ENCODE results near the gene TGFBR3.

The TGFBR3 gene

DNA sequence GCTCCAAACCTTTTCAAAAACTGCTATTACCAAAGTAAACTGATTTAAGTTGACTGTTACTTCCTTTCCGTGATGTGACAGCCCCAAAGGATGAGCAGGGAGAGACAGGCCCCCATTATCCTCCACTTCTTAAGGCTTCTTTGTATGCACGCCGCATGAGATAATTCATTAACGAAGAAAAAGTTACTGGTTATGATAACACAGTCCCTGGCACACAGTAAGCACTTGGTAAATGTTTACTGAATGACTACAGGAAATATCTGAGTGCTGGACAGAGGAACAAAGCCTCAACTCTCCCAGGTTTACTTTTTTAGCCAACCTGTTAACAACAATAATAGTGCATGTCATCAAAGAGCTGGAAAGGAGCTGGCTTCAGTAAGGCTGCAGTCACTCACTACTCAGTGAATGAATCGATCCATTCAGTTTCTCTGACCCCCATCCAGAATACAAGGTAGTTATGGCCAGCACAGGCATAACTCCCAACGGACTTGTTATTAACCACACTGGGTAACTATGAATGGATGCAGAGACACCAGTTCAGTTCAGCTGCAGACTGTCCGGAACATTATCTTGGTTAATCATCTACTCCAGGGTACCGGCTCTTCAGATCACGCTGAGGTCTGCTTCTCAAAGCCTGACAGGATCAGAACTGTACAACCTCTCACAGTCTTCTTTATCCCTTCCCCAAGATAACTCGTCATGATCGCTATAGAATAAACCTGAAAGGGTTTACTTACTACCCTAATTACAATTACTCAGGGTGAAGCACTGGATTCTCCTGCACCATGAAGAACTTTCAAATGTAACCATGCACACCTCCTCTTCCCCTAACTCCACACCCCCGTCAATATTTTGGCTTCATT lies 58.3 kb downstream of the TGFBR3 start:
- DNase-seq = no peak

DNA sequence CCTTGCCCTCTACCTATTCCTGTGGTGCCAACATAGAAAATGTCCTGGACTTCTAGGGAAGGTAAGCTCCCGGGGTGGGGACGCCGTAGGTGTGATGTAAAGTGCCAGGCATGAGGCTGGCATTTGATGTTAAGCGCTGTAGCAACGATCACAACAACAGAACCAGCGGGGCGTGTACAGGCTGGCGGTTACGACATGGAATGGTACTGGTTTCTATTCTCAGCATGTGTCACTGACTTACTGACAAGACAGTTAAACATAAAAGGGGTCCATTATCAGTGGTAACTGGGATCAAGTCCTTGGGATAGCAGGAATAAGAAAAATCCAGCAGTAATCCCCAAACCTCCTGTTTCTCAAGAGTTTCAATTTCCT lies 58.9 kb downstream of the TGFBR3 start:
- DNase-seq = no peak

DNA sequence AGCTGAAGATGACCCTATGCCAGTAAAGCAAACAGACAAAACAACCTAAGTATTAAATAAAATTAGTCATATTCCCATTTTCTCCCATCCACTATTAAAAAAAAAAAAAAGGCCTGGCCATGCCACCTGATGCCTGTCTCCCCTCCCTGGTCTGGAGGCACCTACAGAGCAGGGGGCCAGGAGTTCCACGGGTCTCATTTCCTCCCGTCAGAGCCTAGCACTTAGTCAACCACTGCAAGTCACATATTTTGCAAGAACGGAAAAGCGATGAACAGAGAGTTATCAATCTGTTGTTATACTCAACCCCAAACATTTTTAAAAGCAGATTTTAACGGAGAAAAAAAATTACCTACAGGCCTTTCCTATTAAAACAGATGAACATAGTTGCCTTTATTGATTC lies 59.3 kb downstream of the TGFBR3 start:
- no peak for DNase-seq

- no peak for DNase-seq
Measured at GRCh38 chr1:91826248-91826647, 59.7 kb downstream of the TGFBR3 start.

DNA sequence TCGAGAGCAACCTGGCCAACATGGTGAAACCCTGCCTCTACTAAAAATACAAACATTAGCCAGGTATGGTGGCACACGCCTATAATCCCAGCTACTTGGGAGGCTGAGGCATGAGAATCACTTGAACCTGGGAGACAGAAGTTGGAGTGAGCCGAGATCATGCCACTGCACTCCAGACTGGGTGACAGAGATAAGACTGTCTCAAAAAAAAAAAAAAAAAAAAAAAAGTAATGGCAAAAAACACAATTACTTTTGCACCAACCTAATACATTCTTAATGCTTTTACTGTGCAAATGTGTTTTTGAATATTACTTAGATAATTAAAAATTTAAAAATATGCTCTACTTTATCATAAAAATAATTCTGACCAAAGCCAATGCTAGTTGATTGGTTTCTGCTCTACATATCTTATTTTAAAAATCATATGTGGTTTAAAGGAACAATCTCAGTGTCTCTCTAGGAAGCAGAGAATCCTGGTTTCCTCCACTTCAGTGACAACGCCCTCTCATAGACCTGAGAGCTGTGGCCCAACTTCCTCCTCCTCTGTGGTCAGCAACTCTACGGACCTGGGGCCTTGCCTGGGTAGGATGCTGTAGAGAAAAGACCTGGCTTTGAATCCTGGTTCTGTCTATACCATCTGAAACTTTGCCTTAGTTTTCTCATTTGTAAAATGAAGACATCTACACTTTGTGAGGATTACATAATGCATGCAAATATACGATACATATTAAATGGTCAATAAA lies 64.7 kb downstream of the TGFBR3 start:
- no peak for DNase-seq

GRCh38 chr1:91819038-91819788 lies 66.7 kb downstream of the TGFBR3 start:
- DNase-seq = no peak

- no peak for DNase-seq
Measured at GRCh38 chr1:91818713-91818975, 67.3 kb downstream of the TGFBR3 start.

DNA sequence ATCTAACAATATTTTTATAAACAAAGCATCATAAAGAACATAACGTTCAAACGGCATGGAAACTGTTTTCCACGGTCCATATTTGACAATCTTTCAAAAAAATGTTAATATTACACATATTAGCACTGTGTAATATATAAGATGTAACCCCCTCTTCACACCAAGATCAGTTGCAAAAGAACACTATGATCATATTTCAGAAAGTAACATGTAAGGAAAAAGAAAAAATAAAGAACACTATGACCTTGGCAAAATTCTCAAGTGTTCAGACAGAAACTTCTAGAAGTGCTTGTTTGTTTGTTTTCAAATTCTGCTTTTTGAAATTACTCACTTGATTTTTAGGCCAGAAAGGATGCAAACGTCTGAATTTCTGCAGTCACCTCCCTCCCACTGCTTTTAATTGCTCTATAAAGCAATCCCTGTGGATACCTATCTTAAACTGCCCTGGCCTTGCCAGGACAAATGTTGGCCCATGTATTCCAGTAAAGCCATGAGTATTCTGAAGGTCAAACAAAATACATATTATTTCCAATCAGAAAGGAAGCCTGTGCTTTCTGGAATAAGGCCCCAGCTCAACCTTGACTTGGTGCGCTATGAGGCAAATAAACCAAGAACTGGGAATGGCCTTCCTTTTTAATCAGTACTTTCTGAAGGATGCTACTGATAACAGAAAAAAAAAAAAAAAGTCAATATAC lies 68.6 kb downstream of the TGFBR3 start:
- no peak for DNase-seq

DNA sequence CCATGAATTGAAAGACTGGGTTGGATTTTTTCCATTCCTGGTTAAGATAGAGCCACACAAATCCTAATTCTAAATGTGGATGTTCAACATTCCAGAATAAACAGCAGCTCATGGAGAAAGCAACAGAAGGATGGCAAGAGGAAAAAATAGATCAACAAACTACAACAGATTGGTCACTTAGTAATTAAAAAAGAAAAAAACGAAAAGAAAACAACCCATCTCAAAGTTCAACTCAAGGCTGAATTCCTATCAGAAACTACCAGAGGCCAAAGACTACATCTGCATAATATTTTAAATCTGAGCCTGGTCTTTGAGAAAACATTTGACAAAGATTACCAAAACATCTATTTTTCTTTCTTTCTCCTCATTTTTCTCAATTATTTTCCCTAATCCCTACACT lies 69.9 kb downstream of the TGFBR3 start:
- no peak for DNase-seq

DNA sequence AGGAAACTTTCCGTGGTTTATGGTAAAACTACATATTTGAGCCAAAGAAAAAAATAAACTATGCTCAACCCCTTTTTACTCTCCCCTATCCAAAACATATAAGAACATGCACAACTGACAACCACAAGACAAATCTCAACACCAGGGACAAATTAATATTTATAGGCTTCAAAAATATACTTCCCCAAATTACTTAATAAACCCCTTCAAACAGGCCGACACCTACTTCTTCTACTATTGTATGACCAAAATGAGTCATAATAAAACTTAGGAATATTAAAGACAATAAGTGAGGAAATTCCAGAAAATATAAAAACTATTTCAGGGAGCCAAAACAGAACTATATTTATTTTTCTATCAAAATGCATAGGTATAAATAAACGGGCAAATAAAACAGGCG lies 71.5 kb downstream of the TGFBR3 start:
- no peak for DNase-seq

DNA sequence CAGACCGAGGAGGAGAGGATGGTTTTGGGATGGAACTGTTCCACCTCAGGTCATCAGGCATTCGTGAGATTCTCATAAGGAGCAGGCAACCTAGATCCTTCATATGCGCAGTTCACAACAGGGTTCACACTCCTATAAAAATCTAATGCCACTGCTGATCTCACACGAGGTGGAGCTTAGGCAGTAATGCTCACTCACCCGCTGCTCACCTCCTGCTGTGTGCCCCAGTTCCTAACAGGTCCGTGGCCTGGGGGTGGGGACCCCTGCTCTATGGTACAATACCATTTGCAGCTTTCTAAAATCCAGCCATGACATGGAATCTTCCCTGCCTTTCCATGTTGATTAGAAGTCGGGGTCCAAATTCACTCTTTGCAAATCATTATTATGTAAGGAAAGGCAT lies 72.1 kb downstream of the TGFBR3 start:
- DNase-seq = no peak

- DNase-seq = no peak
Measured at GRCh38 chr1:91811363-91812025, 74.5 kb downstream of the TGFBR3 start.

GRCh38 chr1:91809317-91809716 lies 76.6 kb downstream of the TGFBR3 start:
- no peak for DNase-seq

DNA sequence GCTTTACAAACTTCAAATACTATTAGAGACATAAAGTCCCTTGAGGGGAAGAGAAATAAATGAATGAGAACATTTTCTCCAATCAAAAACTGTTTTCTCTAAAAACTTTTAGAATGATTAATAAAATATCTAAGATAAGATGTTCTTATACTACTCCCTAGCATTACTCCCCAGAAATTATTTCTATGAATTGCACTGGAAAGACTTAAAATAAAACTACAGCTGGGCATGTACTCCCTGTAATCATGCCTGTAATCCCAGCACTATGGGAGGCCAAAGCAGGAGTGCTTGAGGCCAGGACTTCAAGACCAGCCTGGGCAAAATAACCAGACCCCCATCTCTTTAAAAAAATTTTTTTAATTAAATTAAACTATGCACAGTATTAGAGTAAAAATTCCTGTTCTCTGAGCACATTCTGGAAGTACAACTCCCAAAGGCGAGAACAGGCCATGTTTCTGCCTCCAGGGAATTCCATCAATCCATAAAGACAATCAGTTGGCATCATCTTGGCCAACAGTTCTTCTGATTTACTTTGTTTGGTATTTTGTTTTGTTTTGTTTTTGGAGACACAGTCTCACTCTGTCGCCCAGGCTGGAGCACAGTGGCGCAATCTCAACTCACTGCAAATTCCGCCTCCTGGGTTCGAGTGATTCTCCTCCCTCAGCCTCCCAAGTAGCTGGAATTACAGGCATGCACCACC lies 77.9 kb downstream of the TGFBR3 start:
- no peak for DNase-seq

DNA sequence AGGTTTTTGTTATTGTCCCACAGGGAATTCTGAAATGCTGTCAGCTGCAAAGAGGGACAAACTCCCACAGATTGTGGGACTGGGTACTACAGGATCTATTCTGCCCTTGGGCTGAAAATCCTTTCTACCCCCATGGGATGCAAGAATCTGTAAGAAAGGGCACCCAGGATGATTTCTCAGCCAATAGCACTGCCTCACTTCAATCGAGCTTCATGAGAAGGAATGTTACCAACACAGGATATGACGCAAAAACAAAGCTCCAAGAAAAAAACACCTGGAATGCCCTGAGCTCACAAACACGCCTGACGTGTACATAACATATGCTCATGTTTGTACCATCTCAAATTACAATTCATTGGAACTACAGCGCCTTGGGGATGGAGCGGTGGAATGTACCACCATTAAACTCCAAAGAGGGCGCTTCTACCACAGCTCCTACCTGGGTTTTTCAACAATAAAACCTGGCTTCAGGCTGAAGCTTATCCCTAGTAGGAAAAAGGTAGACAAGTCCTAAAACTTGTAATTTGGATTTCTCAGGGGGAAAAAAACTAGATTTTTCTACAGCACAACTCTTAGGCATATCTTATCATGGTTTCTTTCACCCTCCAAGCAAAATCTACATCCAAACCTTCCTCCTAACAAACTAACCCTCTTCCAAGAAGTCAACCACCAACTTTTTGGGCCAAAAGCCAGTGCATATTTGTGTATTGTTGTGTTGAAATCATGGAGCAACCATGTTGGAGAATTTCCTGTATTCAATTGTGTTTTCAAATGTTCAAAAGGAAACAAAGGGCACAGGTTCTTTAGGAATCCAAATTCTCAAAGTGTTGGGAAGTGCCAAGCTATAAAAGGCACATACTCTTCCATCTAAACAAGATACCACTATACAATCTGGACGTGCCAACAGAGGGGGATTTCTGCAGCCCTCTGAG lies 78.9 kb downstream of the TGFBR3 start:
- no peak for DNase-seq

DNA sequence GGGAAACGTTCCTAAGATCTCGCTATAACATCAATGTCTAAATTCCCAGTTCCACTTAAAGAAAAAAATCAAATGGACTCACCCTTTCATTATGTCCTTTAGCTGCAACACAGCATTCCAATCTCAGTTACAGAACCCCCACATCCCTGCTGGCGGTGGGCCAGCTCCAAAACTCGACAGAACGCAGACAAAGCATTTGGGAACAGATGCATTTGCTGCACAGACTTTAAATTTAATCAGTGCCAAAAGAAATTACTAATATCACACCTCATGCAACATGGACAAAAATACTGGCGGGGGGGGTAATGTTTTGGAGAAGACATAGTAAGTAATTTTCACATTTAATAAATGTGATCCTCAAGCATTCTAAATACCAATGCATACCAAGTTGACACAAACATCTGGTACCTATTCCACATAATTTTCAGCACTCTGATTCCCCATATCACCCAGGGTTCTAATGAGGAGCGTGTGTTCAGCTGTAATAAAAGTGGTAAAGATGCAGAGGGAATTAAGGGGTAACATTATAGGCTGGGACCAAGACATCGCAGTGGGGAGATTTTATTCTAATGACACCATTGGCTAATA lies 79.7 kb downstream of the TGFBR3 start:
- DNase-seq = no peak

DNA sequence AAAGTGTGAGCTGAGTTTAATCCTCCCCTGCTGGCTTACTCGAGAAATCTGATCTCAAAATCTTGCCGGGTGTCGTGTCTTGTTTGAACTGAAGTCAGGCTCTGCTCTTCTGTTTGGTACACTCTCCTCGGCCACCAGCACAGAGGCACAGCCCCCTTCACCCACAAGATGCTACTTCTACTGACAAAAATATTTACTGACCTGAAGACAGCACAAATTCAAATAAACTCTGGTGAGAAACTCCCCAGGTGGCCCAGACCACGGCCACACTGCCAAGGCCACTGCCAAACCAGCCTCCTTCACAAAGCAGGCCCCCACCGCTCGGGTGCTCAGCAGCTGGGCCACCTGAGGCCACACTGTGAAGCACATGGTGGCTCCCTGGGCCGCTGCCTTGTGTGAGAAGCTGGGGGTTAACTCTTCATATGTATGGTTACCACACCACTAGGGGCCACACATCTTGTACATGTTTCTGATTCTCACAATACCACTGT lies 80.6 kb downstream of the TGFBR3 start:
- no peak for DNase-seq

GRCh38 chr1:91804546-91805023 lies 81.4 kb downstream of the TGFBR3 start:
- no peak for DNase-seq
